Astrocyte (in vitro differentiated cells and primary cell): ENCODE results near the gene CTIF.

ENCODE experiments used
- CTCF ChIP-seq: IDR thresholded peaks from 2 replicates; pipeline ENCODE4 v1.5.1; 2011; ENCODE audit warnings: low read depth, mild to moderate bottlenecking, inconsistent platforms, low read length, moderate library complexity; ENCODE audit not compliant: insufficient read depth
- EZH2 ChIP-seq: IDR thresholded peaks from 2 replicates; pipeline ENCODE4 v1.6.1; 2012; ENCODE audit warnings: mild to moderate bottlenecking, low read length, inconsistent platforms; ENCODE audit not compliant: insufficient read depth

GRCh38 chr18:48622911-48623431 is 84.1 kb downstream of the CTIF start:
- no peak for TF ChIP-seq CTCF
- no peak for TF ChIP-seq EZH2
